AG04450 (cell line): ENCODE data around the gene IRS1. TPM values are rescaled to one million over a fixed set of nuclear protein-coding genes. Genes with fewer than 3 reads are reported as not detected.

Experiments
- CTCF ChIA-PET: fragments of 300-600, 350-600 bp; formaldehyde crosslinking; extraction: SDS; loops from one replicate; lab custom pipeline; 2022; ENCODE audit warnings: antibody characterized with exemption, inconsistent platforms; lab: Charles Lee
- POLR2A ChIA-PET: fragments of 350-600 bp; formaldehyde crosslinking; extraction: SDS; loops from one replicate; lab custom pipeline; 2021; ENCODE audit warnings: antibody characterized with exemption, inconsistent platforms; lab: Yijun Ruan, JAX
- DNase-seq: peaks from one replicate; pipeline ENCODE4 v3.0.0-alpha.2; 2011; ENCODE audit warnings: low read depth, low spot score
- H3K27ac ChIP-seq: one replicate; pipeline ENCODE4 v1.5.1; 2012; ENCODE audit warnings: low read depth, low read length, control low read depth
- H3K27me3 ChIP-seq: one replicate; pipeline ENCODE4 v1.6.0; 2012; ENCODE audit warnings: low read length; ENCODE audit not compliant: control insufficient read depth, insufficient read depth
- H3K4me3 ChIP-seq: 2 replicates; pipeline ENCODE4 v1.5.1; 2011; ENCODE audit warnings: mild to moderate bottlenecking, low read depth, low read length, control low read depth
- H3K9me3 ChIP-seq: 2 replicates; pipeline ENCODE4 v1.5.1; 2012; ENCODE audit warnings: low read length; ENCODE audit not compliant: control insufficient read depth, insufficient read depth
- polyA plus RNA-seq: library from polyadenylated mRNA; depleted of rRNA; stranded (reverse); fragments of >200 nt; gene quantifications from 2 replicates; pipeline ENCODE4 v1.2.3, GENCODE V29; 2011
- TF ChIP-seq, protein P1 (sequence below): IDR thresholded peaks from 2 replicates; pipeline ENCODE4 v1.5.1; 2011; ENCODE audit warnings: low read depth, low read length, control low read depth, inconsistent platforms

IRS1 gene
- polyA plus RNA-seq, 1 experiment = 32.9 TPM

DNA sequence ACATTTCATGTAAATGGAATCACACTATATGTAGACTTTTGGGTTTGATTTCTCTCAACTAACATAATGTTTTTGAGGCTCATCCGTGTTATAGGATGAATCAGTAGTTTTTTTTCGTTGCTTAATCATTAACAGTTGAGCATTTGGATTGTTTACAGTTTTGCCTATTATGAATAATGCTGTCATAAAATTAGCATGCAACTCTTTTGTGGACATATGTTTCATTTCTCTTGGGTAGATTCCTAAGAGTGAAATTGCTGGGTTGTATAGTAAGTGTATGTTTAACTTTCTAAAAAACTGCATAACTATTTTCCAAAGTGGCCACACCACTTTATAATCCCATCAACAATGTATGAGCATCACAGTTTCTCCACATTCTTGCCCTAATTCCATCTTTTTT lies 28.6 kb upstream of the IRS1 start:
- Histone ChIP-seq H3K27ac (no peak overlapping the region), H3K4me3 (no peak overlapping the region), H3K27me3 (no peaks in the 10 kb centered on the region), H3K9me3 (no peaks in the 10 kb centered on the region)
- TF ChIP-seq, protein P1, sequence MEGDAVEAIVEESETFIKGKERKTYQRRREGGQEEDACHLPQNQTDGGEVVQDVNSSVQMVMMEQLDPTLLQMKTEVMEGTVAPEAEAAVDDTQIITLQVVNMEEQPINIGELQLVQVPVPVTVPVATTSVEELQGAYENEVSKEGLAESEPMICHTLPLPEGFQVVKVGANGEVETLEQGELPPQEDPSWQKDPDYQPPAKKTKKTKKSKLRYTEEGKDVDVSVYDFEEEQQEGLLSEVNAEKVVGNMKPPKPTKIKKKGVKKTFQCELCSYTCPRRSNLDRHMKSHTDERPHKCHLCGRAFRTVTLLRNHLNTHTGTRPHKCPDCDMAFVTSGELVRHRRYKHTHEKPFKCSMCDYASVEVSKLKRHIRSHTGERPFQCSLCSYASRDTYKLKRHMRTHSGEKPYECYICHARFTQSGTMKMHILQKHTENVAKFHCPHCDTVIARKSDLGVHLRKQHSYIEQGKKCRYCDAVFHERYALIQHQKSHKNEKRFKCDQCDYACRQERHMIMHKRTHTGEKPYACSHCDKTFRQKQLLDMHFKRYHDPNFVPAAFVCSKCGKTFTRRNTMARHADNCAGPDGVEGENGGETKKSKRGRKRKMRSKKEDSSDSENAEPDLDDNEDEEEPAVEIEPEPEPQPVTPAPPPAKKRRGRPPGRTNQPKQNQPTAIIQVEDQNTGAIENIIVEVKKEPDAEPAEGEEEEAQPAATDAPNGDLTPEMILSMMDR = no peak
- ChIA-PET POLR2A (no interaction called here), CTCF (interaction anchor here (0.5 kb wide), 1 partner anchor 8 kb away, joined by 4 read pairs; no protein-coding TSS in a partner anchor)
- DNase-seq = no peak

DNA sequence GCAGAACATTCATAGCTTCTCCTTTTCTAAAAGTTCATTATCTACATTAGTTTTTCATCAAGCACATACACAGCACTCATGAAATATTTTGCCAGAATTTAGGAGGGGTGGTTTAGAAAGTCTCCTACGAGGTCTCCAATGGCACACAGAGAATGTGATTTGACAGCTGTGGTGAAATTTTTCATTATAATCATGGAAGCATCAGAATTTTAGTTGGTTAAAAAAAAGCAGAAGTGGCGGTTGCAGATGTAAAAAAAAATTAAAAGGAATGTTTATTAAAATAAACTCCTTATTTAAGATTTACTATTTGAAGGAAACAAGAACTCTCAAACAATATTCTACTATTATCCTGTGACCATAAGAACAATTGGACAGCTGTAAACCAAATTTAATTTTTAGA lies 25.4 kb upstream of the IRS1 start:
- no peaks in the 10 kb centered on the region for H3K9me3 ChIP-seq
- no peak overlapping the region for H3K27ac ChIP-seq
- DNase-seq = no peak
- H3K4me3 ChIP-seq = no peak overlapping the region
- H3K27me3 ChIP-seq = no peaks in the 10 kb centered on the region
- ChIA-PET POLR2A (no interaction called here), CTCF (interaction anchor here (2.6 kb wide), 1 partner anchor 22 kb away, joined by 12 read pairs; no protein-coding TSS in a partner anchor)
- TF ChIP-seq, protein P1 = no peak

DNA sequence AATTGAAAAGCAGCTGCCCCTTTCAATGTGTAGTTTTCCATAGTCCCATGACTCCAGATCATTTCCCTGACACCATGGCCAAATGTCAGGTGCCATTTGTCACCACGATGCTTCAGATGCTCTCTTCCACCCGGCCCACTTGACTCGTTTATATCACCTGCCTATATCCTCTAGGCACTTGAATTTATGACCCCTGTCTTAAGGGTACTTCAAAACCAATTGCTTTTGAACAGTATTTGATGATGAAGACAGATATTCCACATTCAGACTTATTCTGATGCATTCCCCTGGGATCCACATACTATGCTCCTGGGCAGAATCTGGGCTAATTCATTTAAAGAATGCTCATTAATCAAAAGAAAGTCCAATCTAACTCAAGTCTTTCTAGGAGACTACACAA lies 19.3 kb upstream of the IRS1 start:
- ChIA-PET CTCF (interaction anchor here (0.6 kb wide), 1 partner anchor 78 kb away, joined by 4 read pairs; no protein-coding TSS in a partner anchor), POLR2A (no interaction called here)
- DNase-seq = no peak
- no peak overlapping the region for H3K27ac ChIP-seq
- no peaks in the 10 kb centered on the region for H3K9me3 ChIP-seq
- TF ChIP-seq, protein P1 = no peak
- H3K4me3 ChIP-seq = no peak overlapping the region
- no peaks in the 10 kb centered on the region for H3K27me3 ChIP-seq

DNA sequence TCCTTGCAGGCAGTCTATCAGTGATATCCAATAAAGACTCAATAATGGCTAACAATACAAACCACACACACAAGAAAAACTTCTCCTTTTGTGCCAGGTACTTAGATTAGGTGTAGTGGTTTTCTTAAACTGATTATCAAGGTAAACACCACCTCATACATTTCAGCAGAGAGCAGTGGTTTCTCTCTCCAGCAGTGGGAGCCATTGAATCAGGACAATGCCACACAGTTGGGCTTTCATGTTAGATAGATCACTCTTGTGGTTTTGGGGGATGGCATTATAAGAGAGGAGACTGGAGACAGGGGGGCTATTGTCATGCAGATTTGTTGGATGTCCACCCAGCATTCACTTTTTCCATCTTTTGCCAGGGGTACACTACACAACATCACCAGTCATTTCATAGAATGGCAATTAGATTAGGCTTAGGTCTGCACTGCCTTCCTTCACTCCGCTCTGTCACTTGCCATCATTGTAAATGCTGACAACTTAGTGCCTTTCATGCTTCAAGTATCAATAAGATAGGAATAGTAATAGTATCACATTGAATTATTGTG lies 13.6 kb upstream of the IRS1 start:
- CTCF ChIA-PET = no interaction called here
- no peak for DNase-seq
- no peaks in the 10 kb centered on the region for H3K27me3 ChIP-seq

DNA sequence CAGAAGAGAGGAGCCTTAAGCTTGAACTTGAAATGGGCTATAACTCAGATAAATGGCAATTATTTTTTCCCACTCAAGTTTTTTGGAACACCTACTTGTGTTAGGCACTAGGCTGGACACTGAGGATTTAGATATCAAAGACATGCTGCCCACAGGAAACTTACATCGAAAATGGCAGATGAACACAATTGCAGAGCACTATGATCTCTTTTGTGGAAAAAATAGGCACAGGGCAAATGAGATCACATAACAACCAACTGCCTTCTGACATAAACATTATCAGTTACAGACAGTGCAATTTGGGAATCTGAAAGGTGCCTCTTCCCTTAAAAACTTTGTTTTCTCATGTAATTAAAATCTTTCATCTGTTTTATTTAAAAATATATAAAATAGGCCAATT lies 3.8 kb upstream of the IRS1 start:
- Histone ChIP-seq H3K4me3 (no peak overlapping the region), H3K27me3 (no peaks in the 10 kb centered on the region), H3K27ac (no peak overlapping the region), H3K9me3 (peaks cover 6% of the 10 kb centered on the region; the same call in 1 of the 2 replicates)
- TF ChIP-seq, protein P1 = no peak
- ChIA-PET POLR2A (interaction anchor here (0.6 kb wide), 1 partner anchor 9 kb away, joined by 3 read pairs; no protein-coding TSS in a partner anchor), CTCF (interaction anchor here (0.6 to 7.2 kb wide), 26 partner anchors 8 to 1143 kb away, joined by 3 to 105 read pairs (median 4); no protein-coding TSS in a partner anchor)
- no peak for DNase-seq

More for the DNA sequence above, 13.6 kb upstream of the IRS1 start:
- Histone ChIP-seq H3K9me3 (no peaks in the 10 kb centered on the region), H3K4me3 (no peak overlapping the region), H3K27ac (no peak overlapping the region)
- POLR2A ChIA-PET = interaction anchor here (0.6 kb wide), 1 partner anchor 1769 kb away, joined by 5 read pairs; no protein-coding TSS in a partner anchor
- TF ChIP-seq, protein P1 = peak; percentile 53
